Mesothelial cell of epicardium (in vitro differentiated cells): ENCODE measurements around the gene PTCRA. TPM values are rescaled to one million over a fixed set of nuclear protein-coding genes. Genes with fewer than 3 reads are reported as not detected.
"Not testable (repeated sequence)": the region's sequence is repeated elsewhere in the genome, so short reads cannot be mapped to it uniquely, and the experiment has no call there.

Experiments used
- DNase-seq, 2 experiments: peaks; one replicate each; pipeline ENCODE4 v3.0.0; 2021; ENCODE audit warnings: low spot score in 2 of 2; ENCODE audit not compliant: unreplicated experiment in 2 of 2
- H3K27ac Mint-ChIP-seq: 2 replicates; pipeline ENCODE4 v1.8.0; 2021; ENCODE audit warnings: mixed read lengths
- H3K27me3 Mint-ChIP-seq: 2 replicates; pipeline ENCODE4 v1.8.0; 2021; ENCODE audit warnings: low read depth, mixed read lengths
- H3K36me3 Mint-ChIP-seq: 2 replicates; pipeline ENCODE4 v1.8.0; 2021; ENCODE audit warnings: mixed read lengths
- H3K4me1 Mint-ChIP-seq: 2 replicates; pipeline ENCODE4 v1.8.0; 2021; ENCODE audit warnings: mixed read lengths
- H3K4me3 Mint-ChIP-seq: 2 replicates; pipeline ENCODE4 v1.8.0; 2021; ENCODE audit warnings: mild to moderate bottlenecking, moderate library complexity, mixed read lengths
- H3K9me3 Mint-ChIP-seq: 2 replicates; pipeline ENCODE4 v1.8.0; 2021; ENCODE audit warnings: mixed read lengths
- CTCF ChIP-seq: fragments of 200-600 bp; sonication (generic); IDR thresholded peaks from one replicate; pipeline ENCODE4 v1.5.0; 2021; ENCODE audit warnings: antibody characterized with exemption; ENCODE audit not compliant: unreplicated experiment
- total RNA-seq: library from RNA; stranded (reverse); gene quantifications from 3 replicates; pipeline ENCODE4 v1.2.1, GENCODE V29; 2021

PTCRA gene
- total RNA-seq, 1 donor from 2014 or later: not detected

- Mint-ChIP-seq H3K36me3 (peaks cover 10% of the 10 kb centered on the region), H3K27me3 (no peaks in the 10 kb centered on the region), H3K27ac (peak overlapping the region; percentile 94), H3K9me3 (no peaks in the 10 kb centered on the region), H3K4me1 (peaks cover 27% of the 10 kb centered on the region), H3K4me3 (peak overlapping the region; percentile 97)
- no peak for TF ChIP-seq CTCF
- DNase-seq: peak; percentile 66 to 84
Observed at GRCh38 chr6:42890311-42891198, 25.3 kb upstream of the PTCRA start.

GRCh38 chr6:42891199-42891722 lies 24.6 kb upstream of the PTCRA start:
- Mint-ChIP-seq H3K9me3 (no peaks in the 10 kb centered on the region), H3K4me3 (peak overlapping the region; percentile 97), H3K36me3 (peaks cover 3% of the 10 kb centered on the region), H3K27me3 (no peaks in the 10 kb centered on the region), H3K4me1 (peaks cover 28% of the 10 kb centered on the region), H3K27ac (peak overlapping the region; percentile 94)
- no peak for TF ChIP-seq CTCF
- DNase-seq: no peak

GRCh38 chr6:42894041-42894828 lies 21.6 kb upstream of the PTCRA start:
- DNase-seq: not testable (repeated sequence)

GRCh38 chr6:42896178-42896719 lies 19.6 kb upstream of the PTCRA start:
- no peaks in the 10 kb centered on the region for H3K27me3 Mint-ChIP-seq
- TF ChIP-seq CTCF: no peak
- no peak overlapping the region for H3K27ac Mint-ChIP-seq
- no peak overlapping the region for H3K4me3 Mint-ChIP-seq
- no peaks in the 10 kb centered on the region for H3K9me3 Mint-ChIP-seq
- H3K36me3 Mint-ChIP-seq: no peaks in the 10 kb centered on the region
- DNase-seq: no peak
- H3K4me1 Mint-ChIP-seq: peaks cover 61% of the 10 kb centered on the region

More at GRCh38 chr6:42894041-42894828, 21.6 kb upstream of the PTCRA start:
- not testable (repeated sequence) for H3K27me3 Mint-ChIP-seq, H3K36me3 Mint-ChIP-seq, H3K9me3 Mint-ChIP-seq, H3K4me3 Mint-ChIP-seq
- Mint-ChIP-seq H3K27ac (peak overlapping the region; percentile 76), H3K4me1 (peaks cover 57% of the 10 kb centered on the region)

DNA sequence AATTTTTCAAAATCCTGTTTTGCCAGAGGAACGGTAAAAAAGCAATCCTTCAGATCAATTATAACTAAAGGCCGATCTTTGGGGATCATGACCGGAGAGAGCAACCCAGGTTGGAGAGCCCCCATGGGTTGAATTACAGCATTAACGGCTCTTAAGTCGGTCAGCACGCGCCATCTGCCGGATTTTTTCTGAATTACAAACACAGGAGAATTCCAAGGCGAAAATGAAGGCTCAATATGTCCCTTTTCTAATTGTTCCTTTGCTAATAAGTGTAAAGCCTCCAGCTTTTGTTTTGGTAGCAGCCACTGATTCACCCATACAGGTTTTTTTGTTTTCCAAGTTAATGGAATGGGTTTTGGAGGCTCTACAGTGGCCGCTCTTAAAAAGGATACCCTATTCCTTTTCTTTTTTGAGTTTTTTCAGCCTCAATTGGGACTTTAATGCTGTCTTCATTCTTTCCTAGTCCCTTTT lies 16.9 kb upstream of the PTCRA start:
- Mint-ChIP-seq H3K36me3 (no peaks in the 10 kb centered on the region), H3K27ac (peak overlapping the region; percentile 81), H3K4me1 (peaks cover 70% of the 10 kb centered on the region), H3K4me3 (peak overlapping the region; percentile 54), H3K27me3 (no peaks in the 10 kb centered on the region), H3K9me3 (no peaks in the 10 kb centered on the region)
- TF ChIP-seq CTCF: peak; percentile 93
- DNase-seq: peak; percentile 41 to 77
